Kidney epithelial cell (primary cell): ENCODE measurements around the gene LGALS16. TPM values are rescaled to one million over a fixed set of nuclear protein-coding genes. Genes with fewer than 3 reads are reported as not detected.
"Not testable (repeated sequence)": the region's sequence is repeated elsewhere in the genome, so short reads cannot be mapped to it uniquely, and the experiment has no call there.

Experiments used
- DNase-seq: peaks from one replicate; pipeline ENCODE4 v3.0.0-alpha.2; 2010; ENCODE audit warnings: low read depth
- H3K27me3 ChIP-seq: 2 replicates; pipeline ENCODE4 v1.6.0; 2011; ENCODE audit warnings: low read length; ENCODE audit not compliant: control insufficient read depth, insufficient read depth
- H3K36me3 ChIP-seq: 2 replicates; pipeline ENCODE4 v1.5.1; 2011; ENCODE audit warnings: low read length; ENCODE audit not compliant: control insufficient read depth, insufficient read depth
- H3K4me3 ChIP-seq: 2 replicates; pipeline ENCODE4 v1.5.1; 2011; ENCODE audit warnings: low read depth, mild to moderate bottlenecking, control low read depth, low read length
- total RNA-seq: library from RNA; depleted of rRNA; stranded (reverse); fragments of >200 nt; gene quantifications from 2 replicates; pipeline ENCODE4 v1.2.3, GENCODE V29; 2015
- TF ChIP-seq, protein P1 (sequence below): IDR thresholded peaks from 2 replicates; pipeline ENCODE4 v1.5.1; 2011; ENCODE audit warnings: mild to moderate bottlenecking, moderate library complexity, low read length, control low read depth, inconsistent platforms; ENCODE audit not compliant: insufficient read depth, poor library complexity, severe bottlenecking

The LGALS16 gene
- total RNA-seq, 1 donor from 2014 or later: not detected

DNA sequence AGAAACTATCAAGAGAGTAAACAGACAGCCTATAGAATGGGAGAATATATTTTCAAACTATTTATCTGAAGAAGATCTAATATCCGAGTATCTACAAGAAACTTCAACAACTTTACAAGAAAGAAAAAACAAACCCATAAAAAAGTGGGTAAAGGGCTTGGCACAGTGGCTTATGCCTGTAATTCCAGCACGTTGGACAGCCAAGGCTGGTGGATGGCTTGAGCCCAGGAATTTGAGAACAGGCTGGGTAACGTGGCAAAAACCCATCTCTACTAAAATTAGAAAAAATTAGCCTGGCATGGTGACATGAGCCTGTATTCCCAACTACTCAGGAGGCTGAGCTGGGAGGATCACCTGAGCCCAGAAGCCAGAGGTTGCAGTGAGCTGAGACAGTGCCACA, 7.8 kb upstream of the LGALS16 start:
- TF ChIP-seq, protein P1, sequence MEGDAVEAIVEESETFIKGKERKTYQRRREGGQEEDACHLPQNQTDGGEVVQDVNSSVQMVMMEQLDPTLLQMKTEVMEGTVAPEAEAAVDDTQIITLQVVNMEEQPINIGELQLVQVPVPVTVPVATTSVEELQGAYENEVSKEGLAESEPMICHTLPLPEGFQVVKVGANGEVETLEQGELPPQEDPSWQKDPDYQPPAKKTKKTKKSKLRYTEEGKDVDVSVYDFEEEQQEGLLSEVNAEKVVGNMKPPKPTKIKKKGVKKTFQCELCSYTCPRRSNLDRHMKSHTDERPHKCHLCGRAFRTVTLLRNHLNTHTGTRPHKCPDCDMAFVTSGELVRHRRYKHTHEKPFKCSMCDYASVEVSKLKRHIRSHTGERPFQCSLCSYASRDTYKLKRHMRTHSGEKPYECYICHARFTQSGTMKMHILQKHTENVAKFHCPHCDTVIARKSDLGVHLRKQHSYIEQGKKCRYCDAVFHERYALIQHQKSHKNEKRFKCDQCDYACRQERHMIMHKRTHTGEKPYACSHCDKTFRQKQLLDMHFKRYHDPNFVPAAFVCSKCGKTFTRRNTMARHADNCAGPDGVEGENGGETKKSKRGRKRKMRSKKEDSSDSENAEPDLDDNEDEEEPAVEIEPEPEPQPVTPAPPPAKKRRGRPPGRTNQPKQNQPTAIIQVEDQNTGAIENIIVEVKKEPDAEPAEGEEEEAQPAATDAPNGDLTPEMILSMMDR: no peak
- no peak for DNase-seq
- no peaks in the 10 kb centered on the region for H3K27me3 ChIP-seq
- H3K4me3 ChIP-seq: no peak overlapping the region
- H3K36me3 ChIP-seq: no peaks in the 10 kb centered on the region

DNA sequence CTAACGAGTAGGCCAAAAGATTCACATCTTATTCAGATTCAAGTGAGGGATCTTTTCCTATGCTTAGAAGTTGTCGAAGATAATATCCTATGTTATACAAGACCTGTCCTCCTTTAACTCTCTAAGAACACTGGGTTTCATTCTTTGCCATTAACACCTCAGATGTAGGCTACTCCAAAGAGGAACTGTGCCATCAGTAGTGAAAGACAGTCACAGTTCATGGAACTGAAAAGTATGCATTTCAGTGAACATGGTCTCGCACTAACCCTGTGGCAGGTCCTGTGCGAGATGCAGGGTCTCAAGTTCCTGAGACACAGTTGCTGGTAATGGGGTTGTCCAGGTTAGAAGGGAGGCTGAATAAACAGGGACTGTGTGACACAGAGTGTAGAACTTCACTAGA, 4.1 kb downstream of the LGALS16 start:
- TF ChIP-seq, protein P1: no peak
- H3K27me3 ChIP-seq: no peaks in the 10 kb centered on the region
- no peaks in the 10 kb centered on the region for H3K36me3 ChIP-seq
- no peak for DNase-seq
- H3K4me3 ChIP-seq: no peak overlapping the region

DNA sequence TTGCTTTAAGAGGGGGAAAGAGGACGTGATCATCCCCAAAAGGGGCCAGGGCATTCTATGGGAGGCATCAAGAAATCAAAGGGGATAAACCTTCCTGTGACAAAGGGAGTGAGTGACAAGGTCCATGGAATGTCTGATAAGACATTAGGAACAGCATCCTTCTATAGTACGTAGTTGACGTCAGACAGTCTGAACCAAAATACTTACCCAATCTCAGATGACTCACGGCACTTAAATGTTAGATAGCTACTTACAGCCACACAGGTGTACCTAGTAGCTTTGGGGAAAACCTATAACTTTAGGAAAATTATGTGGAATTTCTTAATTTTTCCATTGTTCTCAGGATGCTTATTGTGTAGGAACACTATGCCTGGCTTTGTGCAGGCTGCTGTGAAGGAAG, 4.9 kb downstream of the LGALS16 start:
- Histone ChIP-seq H3K36me3 (no peaks in the 10 kb centered on the region), H3K27me3 (no peaks in the 10 kb centered on the region), H3K4me3 (no peak overlapping the region)
- no peak for DNase-seq
- TF ChIP-seq, protein P1: no peak

DNA sequence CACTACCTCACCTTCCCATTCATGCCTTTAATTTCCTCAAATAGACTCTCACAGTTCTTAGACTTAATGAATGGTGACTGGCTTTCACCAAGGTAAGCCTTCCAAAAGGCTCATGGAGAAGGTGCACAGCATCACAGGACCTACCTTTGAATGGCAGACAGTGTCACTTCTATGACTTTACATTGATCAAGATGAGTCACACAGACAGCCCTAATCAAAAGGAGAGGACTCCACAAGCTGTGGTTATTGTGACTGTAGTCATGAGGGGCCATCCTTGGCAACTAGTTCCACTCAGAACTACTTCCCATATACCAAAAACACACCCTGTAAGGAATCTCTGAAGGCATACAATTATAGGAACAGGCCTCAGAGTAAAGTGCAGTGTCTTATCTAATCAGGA, 5.9 kb downstream of the LGALS16 start:
- no peak for DNase-seq
- H3K36me3 ChIP-seq: no peaks in the 10 kb centered on the region
- TF ChIP-seq, protein P1: no peak
- no peak overlapping the region for H3K4me3 ChIP-seq
- no peaks in the 10 kb centered on the region for H3K27me3 ChIP-seq

DNA sequence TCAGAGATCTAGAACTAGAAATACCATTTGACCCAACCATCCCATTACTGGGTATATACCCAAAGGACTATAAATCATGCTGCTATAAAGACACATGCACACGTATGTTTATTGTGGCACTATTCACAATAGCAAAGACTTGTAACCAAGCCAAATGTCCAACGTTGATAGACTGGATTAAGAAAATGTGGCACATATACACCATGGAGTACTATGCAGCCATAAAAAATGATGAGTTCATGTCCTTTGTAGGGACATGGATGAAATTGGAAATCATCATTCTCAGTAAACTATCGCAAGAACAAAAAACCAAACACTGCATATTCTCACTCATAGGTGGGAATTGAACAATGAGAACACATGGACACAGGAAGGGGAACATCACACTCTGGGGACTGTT, 14.1 kb downstream of the LGALS16 start:
- not testable (repeated sequence) for H3K27me3 ChIP-seq, H3K4me3 ChIP-seq, DNase-seq, H3K36me3 ChIP-seq

DNA sequence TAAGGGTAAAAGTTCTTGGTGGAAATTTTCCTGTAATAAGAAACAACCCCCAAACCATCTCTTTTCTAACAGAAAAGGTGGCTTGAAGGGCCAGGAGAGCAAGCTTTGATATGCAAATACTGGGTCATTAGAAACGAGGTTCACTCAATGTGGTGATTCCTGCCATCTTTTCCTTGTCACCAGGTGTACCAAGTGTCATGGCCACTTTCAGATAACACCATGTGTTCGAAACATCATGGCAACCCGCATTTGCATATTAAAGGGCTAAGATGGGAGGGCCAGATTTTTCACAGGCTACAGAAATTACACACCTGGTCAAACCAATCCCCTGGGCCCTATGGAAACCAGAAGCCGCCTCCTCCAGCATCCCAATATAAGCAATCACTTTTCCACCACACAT, 15.3 kb downstream of the LGALS16 start:
- H3K4me3 ChIP-seq: no peak overlapping the region
- DNase-seq: no peak
- H3K27me3 ChIP-seq: peaks cover 2% of the 10 kb centered on the region
- H3K36me3 ChIP-seq: no peaks in the 10 kb centered on the region
- TF ChIP-seq, protein P1: no peak
